Mucosa of descending colon (tissue), 3 donors: ENCODE data around the gene FKBP5. TPM values are rescaled to one million over a fixed set of nuclear protein-coding genes. Genes with fewer than 3 reads are reported as not detected.

Source experiments
- ATAC-seq: fragments of 200-7000 bp; cut with Tn5 transposase; one replicate; pipeline ENCODE4 v1.9.1; 2020; ENCODE audit warnings: mild to moderate bottlenecking, moderate library complexity
- DNase-seq, 3 donors: peaks; one replicate each; pipeline ENCODE4 v3.0.0-alpha.2; 2020
- H3K36me3 ChIP-seq: fragments of 200-600 bp; one replicate; pipeline ENCODE4 v1.8.0; 2021; ENCODE audit warnings: low read depth, mild to moderate bottlenecking
- H3K4me1 ChIP-seq: fragments of 200-600 bp; one replicate; pipeline ENCODE4 v1.8.0; 2021; ENCODE audit warnings: low read depth, mild to moderate bottlenecking
- H3K4me3 ChIP-seq: fragments of 200-600 bp; one replicate; pipeline ENCODE4 v1.8.0; 2021; ENCODE audit warnings: mild to moderate bottlenecking
- H3K9me3 ChIP-seq: fragments of 200-600 bp; one replicate; pipeline ENCODE4 v1.8.0; 2021; ENCODE audit warnings: mild to moderate bottlenecking
- CTCF ChIP-seq: fragments of 200-600 bp; IDR thresholded peaks from one replicate; pipeline ENCODE4 v1.8.0; 2022; ENCODE audit warnings: antibody characterized with exemption, mild to moderate bottlenecking
- intact Hi-C, 2 donors: fragments of 100-400 bp; cut with DNase I in 1 of 2; cut with micrococcal nuclease in 1 of 2; formaldehyde crosslinking; loops; one replicate each; pipeline versions ENCODE4 v1.11.0 to v1.11.1; 2022; cut with DNase I, micrococcal nuclease
- total RNA-seq, 3 donors: library from RNA; stranded (reverse); fragmentation: NEBNext Ultra II Directional in 2 of 3; extraction: Animal tissue kit (Norgen Biotek cat#: 25700) in 2 of 3; gene quantifications; one replicate each; pipeline versions ENCODE4 v1.2.1 to v1.2.4, GENCODE V29; 2021 to 2023
- donor health status: DM: no; HTN: no; CAD: no; lungs with moderate emphysema.
- donor health status: DM: no; HTN: no; CAD: no.
- donor health status: DM: no; HTN: yes; CAD: no.

The FKBP5 gene
- total RNA-seq, 3 donors from 2014 or later, result 22.1 to 174 (median 150) TPM

- ATAC-seq (no peak), DNase-seq (no peak)
- TF ChIP-seq CTCF, result no peak
- no peak overlapping the region for H3K4me3 ChIP-seq
- intact Hi-C loops, result no loop called here
- H3K36me3 ChIP-seq, result no peaks in the 10 kb centered on the region
- peaks cover 6% of the 10 kb centered on the region for H3K4me1 ChIP-seq
- H3K9me3 ChIP-seq, result no peaks in the 10 kb centered on the region
These were observed 96.5 kb downstream of the FKBP5 start for GRCh38 chr6:35592178-35592577.

DNA sequence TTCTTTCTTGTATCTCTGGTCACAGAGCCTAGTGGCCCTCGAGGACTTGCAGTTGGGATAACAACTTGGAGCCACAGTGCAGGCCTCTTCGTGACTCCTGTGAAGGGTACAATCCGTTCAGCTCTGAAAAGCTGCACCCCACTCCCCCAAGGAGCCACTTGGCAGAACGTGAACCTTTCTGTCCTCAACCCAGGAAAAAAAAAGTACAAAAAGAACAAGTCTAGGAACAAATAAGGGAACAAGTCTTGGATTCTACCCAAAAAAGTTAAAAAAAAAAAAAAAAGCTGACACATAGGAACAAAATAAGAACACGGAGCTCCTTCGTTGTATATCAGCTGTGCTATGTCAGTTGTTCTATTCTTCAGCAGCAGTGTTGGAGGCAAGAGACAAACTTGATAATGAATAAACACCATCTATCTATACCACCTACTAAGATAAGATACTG, 98.1 kb downstream of the FKBP5 start:
- Histone ChIP-seq H3K9me3 (no peaks in the 10 kb centered on the region), H3K4me3 (no peak overlapping the region), H3K36me3 (no peaks in the 10 kb centered on the region), H3K4me1 (no peaks in the 10 kb centered on the region)
- no peak for TF ChIP-seq CTCF
- ATAC-seq, result peak; percentile 15
- DNase-seq, result no peak
- intact Hi-C loops, result no loop called here

- intact Hi-C loops, result no loop called here
- no peak for DNase-seq
- Histone ChIP-seq H3K4me1 (no peaks in the 10 kb centered on the region), H3K9me3 (no peaks in the 10 kb centered on the region), H3K4me3 (no peak overlapping the region), H3K36me3 (no peaks in the 10 kb centered on the region)
- TF ChIP-seq CTCF, result no peak
- no peak for ATAC-seq
These were observed 98.8 kb downstream of the FKBP5 start for GRCh38 chr6:35589904-35590303.

- ATAC-seq (no peak), DNase-seq (no peak)
- H3K4me1 ChIP-seq, result no peaks in the 10 kb centered on the region
- intact Hi-C loops, result no loop called here
- no peak for TF ChIP-seq CTCF
- H3K36me3 ChIP-seq, result no peaks in the 10 kb centered on the region
- no peak overlapping the region for H3K4me3 ChIP-seq
- H3K9me3 ChIP-seq, result no peaks in the 10 kb centered on the region
These were observed 99.4 kb downstream of the FKBP5 start for GRCh38 chr6:35589201-35589739.

DNA sequence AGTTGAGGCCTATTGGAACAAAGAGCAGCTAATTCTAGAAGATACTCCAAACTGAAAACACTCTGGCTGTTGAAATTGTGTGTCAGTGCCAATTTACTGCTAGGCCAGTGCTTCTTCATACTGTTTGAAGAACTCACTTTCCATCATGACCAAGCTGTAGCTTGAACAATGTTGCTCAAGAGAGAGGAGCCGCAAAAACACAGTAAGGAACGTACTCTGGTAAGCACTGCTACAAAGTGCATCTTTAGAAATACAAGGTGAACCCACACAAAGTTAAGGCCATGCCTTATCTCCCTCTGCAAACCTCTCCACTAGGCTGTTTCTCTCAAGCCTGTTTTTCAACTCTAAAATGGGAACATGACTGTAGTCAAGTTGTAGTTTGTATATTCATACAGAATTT, 101.5 kb downstream of the FKBP5 start:
- ATAC-seq (no peak), DNase-seq (no peak)
- H3K9me3 ChIP-seq, result no peaks in the 10 kb centered on the region
- intact Hi-C loops, result no loop called here
- H3K4me3 ChIP-seq, result no peak overlapping the region
- TF ChIP-seq CTCF, result no peak
- H3K36me3 ChIP-seq, result peaks cover 6% of the 10 kb centered on the region
- H3K4me1 ChIP-seq, result no peaks in the 10 kb centered on the region

DNA sequence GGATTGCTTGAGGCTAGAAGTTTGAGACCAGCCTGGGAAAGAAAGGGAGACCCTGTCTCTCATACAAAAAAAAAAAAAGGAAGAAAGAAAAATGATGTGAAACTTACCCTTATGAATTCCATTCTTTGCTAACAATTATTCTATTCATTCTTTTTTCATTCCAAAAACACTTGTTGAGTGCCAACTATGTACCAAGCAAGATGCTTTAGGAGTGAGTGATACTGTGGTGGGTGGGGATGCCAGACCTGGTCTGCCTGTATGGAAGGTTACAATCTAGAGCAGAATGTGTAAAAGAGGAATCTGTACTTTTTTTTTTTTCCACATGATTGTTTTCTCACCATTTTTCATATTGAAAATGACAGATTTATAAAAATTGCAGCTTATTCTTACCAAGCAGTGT, 102.2 kb downstream of the FKBP5 start:
- no peak for DNase-seq
- no peak for TF ChIP-seq CTCF
- no peaks in the 10 kb centered on the region for H3K9me3 ChIP-seq
- ATAC-seq, result no peak
- intact Hi-C loops, result no loop called here
- H3K4me3 ChIP-seq, result no peak overlapping the region
- peaks cover 6% of the 10 kb centered on the region for H3K36me3 ChIP-seq
- H3K4me1 ChIP-seq, result no peaks in the 10 kb centered on the region
